Endothelial cell of umbilical vein (primary cell): Measurements from ENCODE around the gene RRM1. TPM values are rescaled to one million over a fixed set of nuclear protein-coding genes. Genes with fewer than 3 reads are reported as not detected.

Experiments
- BruUV-seq: library from RNA; stranded (reverse); fragments of 400-500 nt; replicated peaks from 2 replicates; lab custom pipeline; 2021; lab: Mats Ljungman, UMichigan
- CTCF ChIA-PET: fragments of 300-600, 350-600 bp; sonication (Branson Sonifier 250); formaldehyde crosslinking; loops from one replicate; lab custom pipeline; 2021; ENCODE audit warnings: antibody characterized with exemption, inconsistent platforms; lab: Charles Lee
- POLR2A ChIA-PET: fragments of 300-600, 350-600 bp; sonication (Branson Sonifier 250); formaldehyde crosslinking; loops from one replicate; lab custom pipeline; 2021; ENCODE audit warnings: antibody characterized with exemption, inconsistent platforms; lab: Charles Lee
- DNase-seq: peaks from one replicate; pipeline ENCODE4 v3.0.0-alpha.2; 2011; ENCODE audit warnings: low read depth, low spot score
- FAIRE-seq: peaks from 2 replicates; lab custom pipeline; 2011; peaks lifted over from hg19 to GRCh38; lab: Jason Lieb, UNC
- H2AFZ ChIP-seq: 2 replicates; pipeline ENCODE4 v1.6.0; 2012; ENCODE audit warnings: low read depth, low read length, control low read depth, inconsistent platforms
- H3K27ac ChIP-seq: 2 replicates; pipeline ENCODE4 v1.5.1; 2011; ENCODE audit warnings: low read depth, mild to moderate bottlenecking, control low read depth, low read length, moderate library complexity; ENCODE audit not compliant: insufficient read depth
- H3K27me3 ChIP-seq, 2 experiments: 2 replicates each; pipeline versions ENCODE4 v1.6.0 to v1.6.1; 2011; ENCODE audit warnings: low read length in 2 of 2, mixed read lengths in 1 of 2; ENCODE audit not compliant: control insufficient read depth in 2 of 2, insufficient read depth in 2 of 2
- H3K36me3 ChIP-seq, 2 experiments: 2 replicates in 1 of 2; 3 replicates in 1 of 2; pipeline ENCODE4 v1.5.1; 2011; ENCODE audit warnings: low read length in 2 of 2, mild to moderate bottlenecking in 1 of 2, moderate library complexity in 1 of 2; ENCODE audit not compliant: control insufficient read depth in 2 of 2, insufficient read depth in 2 of 2; ENCODE audit errors: extremely low read depth in 1 of 2
- H3K4me1 ChIP-seq: 3 replicates; pipeline ENCODE4 v1.5.1; 2011; ENCODE audit warnings: mild to moderate bottlenecking, low read length; ENCODE audit not compliant: control insufficient read depth, insufficient read depth; ENCODE audit errors: extremely low read depth
- H3K4me2 ChIP-seq: 2 replicates; pipeline ENCODE4 v1.6.1; 2011; ENCODE audit warnings: low read length, control low read depth, mixed read lengths; ENCODE audit not compliant: insufficient read depth
- H3K4me3 ChIP-seq, 3 experiments: fragments of 200-600 bp in 1 of 3; sonication (generic), shearing (Covaris generic) in 1 of 3; replicated peaks in 1 of 3; 2 replicates each; pipeline ENCODE4 v1.5.1; 2011 to 2016; ENCODE audit warnings: control low read depth in 3 of 3, low read length in 3 of 3, mild to moderate bottlenecking in 2 of 3, inconsistent platforms in 1 of 3, low read depth in 1 of 3, moderate library complexity in 1 of 3; ENCODE audit not compliant: insufficient read depth in 1 of 3
- H3K79me2 ChIP-seq: 2 replicates; pipeline ENCODE4 v1.6.0; 2012; ENCODE audit warnings: low read length, inconsistent platforms; ENCODE audit not compliant: control insufficient read depth, insufficient read depth
- H3K9ac ChIP-seq: replicated peaks from 2 replicates; pipeline ENCODE3; 2011; ENCODE audit warnings: low read length, control low read depth; ENCODE audit not compliant: insufficient read depth; ENCODE audit errors: extremely low read depth
- H3K9me1 ChIP-seq: replicated peaks from 3 replicates; pipeline ENCODE4 v1.6.0; 2011; ENCODE audit warnings: mild to moderate bottlenecking, low read length; ENCODE audit not compliant: control insufficient read depth, insufficient read depth; ENCODE audit errors: extremely low read depth
- H3K9me3 ChIP-seq: replicated peaks from 2 replicates; pipeline ENCODE4 v1.5.1; 2012; ENCODE audit warnings: low read length, inconsistent platforms; ENCODE audit not compliant: control insufficient read depth, insufficient read depth
- H4K20me1 ChIP-seq: replicated peaks from 2 replicates; pipeline ENCODE3; 2011; ENCODE audit warnings: mild to moderate bottlenecking, low read length; ENCODE audit not compliant: control insufficient read depth, insufficient read depth; ENCODE audit errors: extremely low read depth
- EZH2 ChIP-seq: IDR thresholded peaks from 2 replicates; pipeline ENCODE4 v1.6.1; 2012; ENCODE audit warnings: borderline replicate concordance, low read depth, mild to moderate bottlenecking, moderate library complexity, low read length, inconsistent platforms; ENCODE audit not compliant: severe bottlenecking
- FOS ChIP-seq: IDR thresholded peaks from 2 replicates; pipeline ENCODE4 v1.6.1; 2011; ENCODE audit warnings: mild to moderate bottlenecking, low read length, moderate library complexity, borderline replicate concordance; ENCODE audit not compliant: insufficient read depth
- GATA2 ChIP-seq: IDR thresholded peaks from 2 replicates; pipeline ENCODE4 v1.7.0; 2011; ENCODE audit warnings: low read depth, mild to moderate bottlenecking, moderate library complexity, mixed read lengths, low read length; ENCODE audit not compliant: insufficient read length, insufficient read depth
- JUN ChIP-seq: IDR thresholded peaks from 2 replicates; pipeline ENCODE4 v1.6.1; 2011; ENCODE audit warnings: borderline replicate concordance, low read depth; ENCODE audit not compliant: insufficient read length, insufficient read depth
- MYC ChIP-seq: IDR thresholded peaks from one replicate; pipeline ENCODE4 v1.6.1; 2011; ENCODE audit warnings: mild to moderate bottlenecking, low read depth, low read length
- POLR2A ChIP-seq: IDR thresholded peaks from 2 replicates; pipeline ENCODE4 v1.6.1; 2012; ENCODE audit warnings: low read depth, mild to moderate bottlenecking, control low read depth, low read length
- POLR2AphosphoS5 ChIP-seq: IDR thresholded peaks from 2 replicates; pipeline ENCODE4 v1.6.1; 2012; ENCODE audit warnings: low read depth, mild to moderate bottlenecking, control low read depth, low read length, moderate library complexity; ENCODE audit not compliant: insufficient read depth
- dilution Hi-C: fragments of 300-500 bp; cut with MboI; formaldehyde crosslinking; loops from one replicate; pipeline ENCODE4 v1.15.0; 2019; ENCODE audit warnings: low sequenced_read_pairs; ENCODE audit not compliant: extremely low pct_ligation_motif_present
- intact Hi-C: fragments of 100-400 bp; cut with micrococcal nuclease; formaldehyde crosslinking; loops from one replicate; pipeline ENCODE4 v1.10.0; 2022
- polyA plus RNA-seq, 4 experiments: library from polyadenylated mRNA; depleted of rRNA in 3 of 4; stranded (reverse) in 3 of 4; unstranded in 1 of 4; fragments of >200 nt; gene quantifications; 2 replicates each; pipeline versions ENCODE4 v1.2.1 to v1.2.3, GENCODE V29; 2011 to 2012; ENCODE audit warnings: missing spikeins in 1 of 4
- total RNA-seq: library from RNA; stranded (reverse); gene quantifications from 2 replicates; pipeline ENCODE4 v1.2.3, GENCODE V29; 2021
- TF ChIP-seq, protein P1 (sequence below), 2 donors: IDR thresholded peaks; 1 replicate in 1 of 2; 2 replicates in 1 of 2; pipeline ENCODE4 v1.5.1; 2011; ENCODE audit warnings: low read length in 2 of 2, mild to moderate bottlenecking in 2 of 2, moderate library complexity in 2 of 2, control low read depth in 1 of 2, inconsistent platforms in 1 of 2, low read depth in 1 of 2; ENCODE audit not compliant: insufficient read depth in 1 of 2; ENCODE audit errors: extremely low read depth in 1 of 2
- TF ChIP-seq, protein P2 (sequence below): IDR thresholded peaks from 2 replicates; pipeline ENCODE4 v1.6.1; 2011; ENCODE audit not compliant: insufficient read depth, insufficient read length

Gene RRM1
- total and polyA plus RNA-seq, 2 donors (not counting 3 experiments of a cell fraction or from before 2014, with no cell fraction given), result 55.3 to 112 TPM

DNA sequence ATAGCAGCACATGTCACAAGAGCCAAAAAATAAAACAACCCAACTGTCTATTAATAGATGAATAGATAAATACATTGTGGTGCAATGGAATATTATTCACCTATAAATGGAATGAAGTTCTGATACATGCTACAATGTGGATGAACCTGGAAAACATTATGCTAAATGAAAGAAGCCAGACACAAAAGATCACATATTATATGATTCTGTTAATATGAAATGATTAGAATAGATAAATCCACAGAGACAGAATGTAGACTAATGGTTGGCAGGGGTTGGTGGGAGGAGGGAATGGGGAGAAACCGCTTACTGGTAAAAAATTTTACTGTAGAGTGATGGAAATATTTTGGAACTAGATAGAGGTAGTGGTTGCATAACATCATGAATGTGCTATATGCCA lies 32.9 kb upstream of the RRM1 start:
- H3K9ac ChIP-seq, result no peak overlapping the region
- no peaks in the 10 kb centered on the region for H3K27me3 ChIP-seq
- H3K36me3 ChIP-seq, result no peaks in the 10 kb centered on the region
- H3K4me2 ChIP-seq, result no peak overlapping the region
- no peaks in the 10 kb centered on the region for H3K9me1 ChIP-seq
- FAIRE-seq (no peak), DNase-seq (no peak)
- ChIA-PET POLR2A (no interaction called here), CTCF (interaction anchor here (1.5 to 3.4 kb wide), 3 partner anchors 10 to 207 kb away, joined by 9 to 22 read pairs (median 15); partner anchors contain the start of gene STIM1)
- dilution Hi-C loops (loop anchor here (25.0 kb wide), 1 partner anchor 199 kb away; the partner anchor contains the start of gene STIM1), intact Hi-C loops (no loop called here)
- no peaks in the 10 kb centered on the region for H4K20me1 ChIP-seq
- no TSS peak for BruUV-seq
- H2AFZ ChIP-seq, result no peak overlapping the region
- H3K9me3 ChIP-seq, result no peaks in the 10 kb centered on the region
- H3K4me1 ChIP-seq, result peaks cover 11% of the 10 kb centered on the region
- no peak overlapping the region for H3K27ac ChIP-seq
- no peak overlapping the region for H3K4me3 ChIP-seq
- H3K79me2 ChIP-seq, result no peaks in the 10 kb centered on the region
- TF ChIP-seq, protein P1, sequence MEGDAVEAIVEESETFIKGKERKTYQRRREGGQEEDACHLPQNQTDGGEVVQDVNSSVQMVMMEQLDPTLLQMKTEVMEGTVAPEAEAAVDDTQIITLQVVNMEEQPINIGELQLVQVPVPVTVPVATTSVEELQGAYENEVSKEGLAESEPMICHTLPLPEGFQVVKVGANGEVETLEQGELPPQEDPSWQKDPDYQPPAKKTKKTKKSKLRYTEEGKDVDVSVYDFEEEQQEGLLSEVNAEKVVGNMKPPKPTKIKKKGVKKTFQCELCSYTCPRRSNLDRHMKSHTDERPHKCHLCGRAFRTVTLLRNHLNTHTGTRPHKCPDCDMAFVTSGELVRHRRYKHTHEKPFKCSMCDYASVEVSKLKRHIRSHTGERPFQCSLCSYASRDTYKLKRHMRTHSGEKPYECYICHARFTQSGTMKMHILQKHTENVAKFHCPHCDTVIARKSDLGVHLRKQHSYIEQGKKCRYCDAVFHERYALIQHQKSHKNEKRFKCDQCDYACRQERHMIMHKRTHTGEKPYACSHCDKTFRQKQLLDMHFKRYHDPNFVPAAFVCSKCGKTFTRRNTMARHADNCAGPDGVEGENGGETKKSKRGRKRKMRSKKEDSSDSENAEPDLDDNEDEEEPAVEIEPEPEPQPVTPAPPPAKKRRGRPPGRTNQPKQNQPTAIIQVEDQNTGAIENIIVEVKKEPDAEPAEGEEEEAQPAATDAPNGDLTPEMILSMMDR (IDR thresholded peaks at IDR 0.05; ENCODE audit: extremely low read depth in 1 of 2, insufficient read depth in 1 of 2, low read depth in 1 of 2, low read length in 2 of 2), result no peak

DNA sequence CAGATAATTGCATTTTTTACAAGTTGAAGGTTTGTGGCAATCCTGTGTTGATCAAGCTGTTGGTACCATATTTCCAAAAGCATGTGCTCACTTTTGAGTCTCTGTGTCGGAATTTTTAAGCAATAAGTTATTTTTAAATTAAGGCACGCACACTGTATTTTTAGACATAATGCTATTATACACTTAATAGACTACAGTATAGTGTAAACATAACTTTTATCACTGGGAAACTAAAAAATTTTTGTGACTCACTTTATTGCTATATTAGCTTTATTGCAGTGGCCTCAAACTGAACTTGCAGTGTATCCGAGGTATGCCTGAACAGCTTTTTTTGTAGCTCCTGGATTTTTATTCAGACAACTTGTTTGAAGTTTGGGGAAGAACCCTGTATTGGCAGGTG lies 31.3 kb upstream of the RRM1 start:
- Histone ChIP-seq H3K27ac (no peak overlapping the region), H3K4me2 (no peak overlapping the region)
- no peak for FAIRE-seq

More for the DNA sequence above, 31.3 kb upstream of the RRM1 start:
- dilution Hi-C loops (loop anchor here (25.0 kb wide), 1 partner anchor 201 kb away; the partner anchor contains the start of gene STIM1), intact Hi-C loops (no loop called here)
- Histone ChIP-seq H3K79me2 (no peaks in the 10 kb centered on the region), H3K9me1 (no peaks in the 10 kb centered on the region), H3K9ac (no peak overlapping the region), H3K36me3 (no peaks in the 10 kb centered on the region), H2AFZ (no peak overlapping the region), H3K9me3 (no peaks in the 10 kb centered on the region), H4K20me1 (no peaks in the 10 kb centered on the region), H3K4me3 (no peak overlapping the region), H3K4me1 (peaks cover 5% of the 10 kb centered on the region), H3K27me3 (no peaks in the 10 kb centered on the region)
- BruUV-seq, result no TSS peak
- ChIA-PET POLR2A (no interaction called here), CTCF (interaction anchor here (0.6 to 14.8 kb wide), 6 partner anchors 9 to 222 kb away, joined by 3 to 871 read pairs (median 6); partner anchors contain the start of gene STIM1)
- TF ChIP-seq JUN (no peak), EZH2 (no peak), MYC (no peak), FOS (no peak), GATA2 (no peak), POLR2A (no peak), POLR2AphosphoS5 (no peak)
- TF ChIP-seq, protein P1 (IDR thresholded peaks at IDR 0.05; ENCODE audit: extremely low read depth in 1 of 2, insufficient read depth in 1 of 2, low read depth in 1 of 2, low read length in 2 of 2), result no peak
- TF ChIP-seq, protein P2, sequence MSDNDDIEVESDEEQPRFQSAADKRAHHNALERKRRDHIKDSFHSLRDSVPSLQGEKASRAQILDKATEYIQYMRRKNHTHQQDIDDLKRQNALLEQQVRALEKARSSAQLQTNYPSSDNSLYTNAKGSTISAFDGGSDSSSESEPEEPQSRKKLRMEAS, result no peak
- no peak for DNase-seq
